WTC11 (cell line): Measurements from ENCODE around the gene VDAC1. TPM values are rescaled to one million over a fixed set of nuclear protein-coding genes. Genes with fewer than 3 reads are reported as not detected.

Experiments
- ATAC-seq: fragments of 200-7000 bp; cut with Tn5 transposase; 2 replicates; pipeline ENCODE4 v1.10.0; 2021; ENCODE audit warnings: mild to moderate bottlenecking, moderate library complexity
- CTCF ChIA-PET: fragments of 300-600 bp; sonication (Branson Sonifier 250); formaldehyde crosslinking; loops from one replicate; lab custom pipeline; 2021; ENCODE audit warnings: antibody characterized with exemption; lab: Charles Lee
- POLR2A ChIA-PET: fragments of 350-600 bp; sonication (Branson Sonifier 250); formaldehyde crosslinking; loops from one replicate; lab custom pipeline; 2021; ENCODE audit warnings: antibody characterized with exemption; lab: Charles Lee
- DNase-seq: peaks from one replicate; pipeline ENCODE4 v3.0.0; 2021; ENCODE audit warnings: low spot score
- H3K27ac Mint-ChIP-seq: 2 replicates; pipeline ENCODE4 v1.8.0; 2021; ENCODE audit warnings: mixed read lengths
- H3K27me3 Mint-ChIP-seq: 2 replicates; pipeline ENCODE4 v1.8.0; 2021; ENCODE audit warnings: low read depth, mild to moderate bottlenecking, moderate library complexity, mixed read lengths
- H3K36me3 Mint-ChIP-seq: 2 replicates; pipeline ENCODE4 v1.8.0; 2021; ENCODE audit warnings: mixed read lengths
- H3K4me1 Mint-ChIP-seq: 2 replicates; pipeline ENCODE4 v1.8.0; 2022; ENCODE audit warnings: mixed read lengths
- H3K4me3 Mint-ChIP-seq: 2 replicates; pipeline ENCODE4 v1.8.0; 2021; ENCODE audit warnings: mild to moderate bottlenecking, moderate library complexity, mixed read lengths
- H3K9me3 Mint-ChIP-seq: 2 replicates; pipeline ENCODE4 v1.8.0; 2021; ENCODE audit warnings: mixed read lengths
- AR ChIP-seq: fragments of 250-450 bp; sonication (Bioruptor Pico); IDR thresholded peaks from 2 replicates; pipeline ENCODE4 v1.9.0; 2021; ENCODE audit warnings: mild to moderate bottlenecking
- CBFB ChIP-seq: sonication (generic); formaldehyde crosslinking; IDR thresholded peaks from 2 replicates; pipeline ENCODE4 v1.8.1; 2022; ENCODE audit warnings: mild to moderate bottlenecking, low read depth, missing genetic modification reagents
- IRF1 ChIP-seq: sonication (generic); formaldehyde crosslinking; IDR thresholded peaks from 2 replicates; pipeline ENCODE4 v1.8.0; 2023; ENCODE audit warnings: missing genetic modification reagents
- IRF2 ChIP-seq: sonication (generic); formaldehyde crosslinking; IDR thresholded peaks from 2 replicates; pipeline ENCODE4 v1.8.0; 2022; ENCODE audit warnings: low read depth, missing genetic modification reagents, borderline replicate concordance
- NFATC4 ChIP-seq: fragments of 250-450 bp; sonication (Bioruptor Pico); IDR thresholded peaks from 2 replicates; pipeline ENCODE4 v1.9.0; 2021; ENCODE audit warnings: mild to moderate bottlenecking
- NFE2L1 ChIP-seq: sonication (generic); formaldehyde crosslinking; IDR thresholded peaks from 2 replicates; pipeline ENCODE4 v1.8.1; 2023; ENCODE audit warnings: missing genetic modification reagents
- NR3C1 ChIP-seq: sonication (generic); formaldehyde crosslinking; conservative IDR thresholded peaks from 2 replicates; pipeline ENCODE4 v1.8.1; 2023; ENCODE audit warnings: low read depth, mild to moderate bottlenecking, missing genetic modification reagents
- RELA ChIP-seq: sonication (generic); formaldehyde crosslinking; IDR thresholded peaks from 2 replicates; pipeline ENCODE4 v1.8.1; 2022; ENCODE audit warnings: missing genetic modification reagents, mild to moderate bottlenecking, borderline replicate concordance
- SMAD4 ChIP-seq: sonication (generic); formaldehyde crosslinking; IDR thresholded peaks from 2 replicates; pipeline ENCODE4 v1.8.0; 2022; ENCODE audit warnings: mild to moderate bottlenecking, missing genetic modification reagents
- SP1 ChIP-seq: sonication (generic); formaldehyde crosslinking; conservative IDR thresholded peaks from 2 replicates; pipeline ENCODE4 v1.8.1; 2022; ENCODE audit warnings: missing genetic modification reagents
- ZNF232 ChIP-seq: sonication (generic); formaldehyde crosslinking; IDR thresholded peaks from 2 replicates; pipeline ENCODE4 v1.8.0; 2022; ENCODE audit warnings: mild to moderate bottlenecking, missing genetic modification reagents
- ZNF263 ChIP-seq: sonication (generic); formaldehyde crosslinking; IDR thresholded peaks from 2 replicates; pipeline ENCODE4 v1.8.1; 2022; ENCODE audit warnings: low read depth, mild to moderate bottlenecking, moderate library complexity, missing genetic modification reagents
- ZNF512 ChIP-seq: sonication (generic); formaldehyde crosslinking; IDR thresholded peaks from 2 replicates; pipeline ENCODE4 v1.8.1; 2022; ENCODE audit warnings: missing genetic modification reagents, borderline replicate concordance
- total RNA-seq: library from RNA; stranded (reverse); gene quantifications from 3 replicates; pipeline ENCODE4 v1.2.3, GENCODE V29; 2021
- TF ChIP-seq, protein P1 (sequence below): sonication (generic); formaldehyde crosslinking; IDR thresholded peaks from 2 replicates; pipeline ENCODE4 v1.8.0; 2023; ENCODE audit warnings: mild to moderate bottlenecking, missing genetic modification reagents
- TF ChIP-seq, protein P2 (sequence below): sonication (generic); formaldehyde crosslinking; IDR thresholded peaks from 2 replicates; pipeline ENCODE4 v1.8.1; 2023; ENCODE audit warnings: mild to moderate bottlenecking, moderate library complexity, missing genetic modification reagents
- TF ChIP-seq, protein P3 (sequence below): sonication (generic); formaldehyde crosslinking; IDR thresholded peaks from 2 replicates; pipeline ENCODE4 v1.8.0; 2022; ENCODE audit warnings: missing genetic modification reagents

Gene VDAC1
- total RNA-seq, 1 experiment from 2014 or later = 274 TPM

DNA sequence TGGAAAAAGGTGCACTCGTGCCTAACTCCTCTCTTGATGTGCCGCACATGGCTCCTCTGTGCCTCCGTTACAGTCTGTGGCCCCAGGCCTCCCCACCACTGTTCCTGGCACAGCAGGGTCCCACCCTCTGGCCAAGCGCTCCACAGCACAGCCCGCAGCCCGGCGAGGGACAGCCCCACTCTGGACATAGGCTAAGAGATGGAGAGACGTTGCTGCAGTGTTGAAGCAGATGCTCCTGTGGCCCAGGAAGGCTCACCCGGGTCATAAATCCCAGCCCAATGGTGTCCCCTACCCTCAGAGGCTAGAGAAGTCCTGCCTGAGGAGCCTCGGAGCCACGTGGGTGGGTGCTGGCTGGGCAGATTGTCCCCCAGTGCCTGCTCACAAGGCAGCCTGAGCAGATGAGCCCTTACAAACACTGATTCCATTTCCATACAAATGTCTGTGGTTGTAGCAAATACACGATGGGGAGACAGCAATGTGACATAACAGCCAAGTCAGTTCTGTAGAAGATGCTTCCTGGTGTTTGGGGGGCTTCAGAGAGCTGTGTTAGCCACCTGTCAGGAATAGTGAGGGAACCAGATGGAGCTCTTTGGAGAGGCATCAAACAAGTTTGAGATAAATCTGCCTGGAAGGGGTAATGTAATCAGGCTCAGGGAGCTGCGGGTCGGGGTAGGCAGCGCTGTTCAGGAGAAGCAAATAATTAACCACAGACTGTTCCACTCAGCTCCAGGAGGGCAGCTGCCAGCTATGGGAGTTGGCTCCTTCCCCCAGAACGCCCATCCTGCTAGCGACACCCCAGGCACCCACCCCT lies 78.1 kb downstream of the VDAC1 start (continued):
- no peak for TF ChIP-seq ZNF232 (CRISPR knock-in tag)
- TF ChIP-seq IRF2 (CRISPR knock-in tag) = no peak
- no peak for TF ChIP-seq ZNF512
- no peak for TF ChIP-seq RELA (CRISPR knock-in tag)

GRCh38 chr5:133925866-133926488 lies 78.8 kb downstream of the VDAC1 start:
- Mint-ChIP-seq H3K4me3 (no peak overlapping the region), H3K36me3 (no peaks in the 10 kb centered on the region), H3K4me1 (peaks cover 15% of the 10 kb centered on the region), H3K27me3 (no peaks in the 10 kb centered on the region; the same call in 1 of the 2 replicates), H3K27ac (no peak overlapping the region)
- CTCF ChIA-PET = no interaction called here
- DNase-seq = no peak
- TF ChIP-seq AR (no peak), SP1 (CRISPR knock-in tag) (no peak), SMAD4 (CRISPR knock-in tag) (no peak)
- TF ChIP-seq, all 79 proteins: peak for 0
- H3K9me3 Mint-ChIP-seq = no peaks in the 10 kb centered on the region
- no peak for ATAC-seq
- POLR2A ChIA-PET = no interaction called here

GRCh38 chr5:133925269-133925668 lies 79.5 kb downstream of the VDAC1 start:
- H3K27ac Mint-ChIP-seq = no peak overlapping the region
- POLR2A ChIA-PET = no interaction called here
- H3K27me3 Mint-ChIP-seq = no peaks in the 10 kb centered on the region; the same call in 1 of the 2 replicates
- peaks cover 2% of the 10 kb centered on the region; the same call in 1 of the 2 replicates for H3K9me3 Mint-ChIP-seq
- no peak overlapping the region for H3K4me3 Mint-ChIP-seq
- CTCF ChIA-PET = no interaction called here
- peaks cover 15% of the 10 kb centered on the region for H3K4me1 Mint-ChIP-seq
- no peaks in the 10 kb centered on the region for H3K36me3 Mint-ChIP-seq
- DNase-seq (no peak), ATAC-seq (no peak)
- TF ChIP-seq, protein P1, sequence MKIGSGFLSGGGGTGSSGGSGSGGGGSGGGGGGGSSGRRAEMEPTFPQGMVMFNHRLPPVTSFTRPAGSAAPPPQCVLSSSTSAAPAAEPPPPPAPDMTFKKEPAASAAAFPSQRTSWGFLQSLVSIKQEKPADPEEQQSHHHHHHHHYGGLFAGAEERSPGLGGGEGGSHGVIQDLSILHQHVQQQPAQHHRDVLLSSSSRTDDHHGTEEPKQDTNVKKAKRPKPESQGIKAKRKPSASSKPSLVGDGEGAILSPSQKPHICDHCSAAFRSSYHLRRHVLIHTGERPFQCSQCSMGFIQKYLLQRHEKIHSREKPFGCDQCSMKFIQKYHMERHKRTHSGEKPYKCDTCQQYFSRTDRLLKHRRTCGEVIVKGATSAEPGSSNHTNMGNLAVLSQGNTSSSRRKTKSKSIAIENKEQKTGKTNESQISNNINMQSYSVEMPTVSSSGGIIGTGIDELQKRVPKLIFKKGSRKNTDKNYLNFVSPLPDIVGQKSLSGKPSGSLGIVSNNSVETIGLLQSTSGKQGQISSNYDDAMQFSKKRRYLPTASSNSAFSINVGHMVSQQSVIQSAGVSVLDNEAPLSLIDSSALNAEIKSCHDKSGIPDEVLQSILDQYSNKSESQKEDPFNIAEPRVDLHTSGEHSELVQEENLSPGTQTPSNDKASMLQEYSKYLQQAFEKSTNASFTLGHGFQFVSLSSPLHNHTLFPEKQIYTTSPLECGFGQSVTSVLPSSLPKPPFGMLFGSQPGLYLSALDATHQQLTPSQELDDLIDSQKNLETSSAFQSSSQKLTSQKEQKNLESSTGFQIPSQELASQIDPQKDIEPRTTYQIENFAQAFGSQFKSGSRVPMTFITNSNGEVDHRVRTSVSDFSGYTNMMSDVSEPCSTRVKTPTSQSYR (CRISPR knock-in tag) = no peak
- TF ChIP-seq IRF1 (CRISPR knock-in tag) = no peak
- TF ChIP-seq CBFB (CRISPR knock-in tag) = no peak
- TF ChIP-seq NR3C1 (CRISPR knock-in tag) = no peak
- TF ChIP-seq, protein P2, sequence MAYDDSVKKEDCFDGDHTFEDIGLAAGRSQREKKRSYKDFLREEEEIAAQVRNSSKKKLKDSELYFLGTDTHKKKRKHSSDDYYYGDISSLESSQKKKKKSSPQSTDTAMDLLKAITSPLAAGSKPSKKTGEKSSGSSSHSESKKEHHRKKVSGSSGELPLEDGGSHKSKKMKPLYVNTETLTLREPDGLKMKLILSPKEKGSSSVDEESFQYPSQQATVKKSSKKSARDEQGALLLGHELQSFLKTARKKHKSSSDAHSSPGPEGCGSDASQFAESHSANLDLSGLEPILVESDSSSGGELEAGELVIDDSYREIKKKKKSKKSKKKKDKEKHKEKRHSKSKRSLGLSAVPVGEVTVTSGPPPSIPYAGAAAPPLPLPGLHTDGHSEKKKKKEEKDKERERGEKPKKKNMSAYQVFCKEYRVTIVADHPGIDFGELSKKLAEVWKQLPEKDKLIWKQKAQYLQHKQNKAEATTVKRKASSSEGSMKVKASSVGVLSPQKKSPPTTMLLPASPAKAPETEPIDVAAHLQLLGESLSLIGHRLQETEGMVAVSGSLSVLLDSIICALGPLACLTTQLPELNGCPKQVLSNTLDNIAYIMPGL = no peak
- TF ChIP-seq, protein P3, sequence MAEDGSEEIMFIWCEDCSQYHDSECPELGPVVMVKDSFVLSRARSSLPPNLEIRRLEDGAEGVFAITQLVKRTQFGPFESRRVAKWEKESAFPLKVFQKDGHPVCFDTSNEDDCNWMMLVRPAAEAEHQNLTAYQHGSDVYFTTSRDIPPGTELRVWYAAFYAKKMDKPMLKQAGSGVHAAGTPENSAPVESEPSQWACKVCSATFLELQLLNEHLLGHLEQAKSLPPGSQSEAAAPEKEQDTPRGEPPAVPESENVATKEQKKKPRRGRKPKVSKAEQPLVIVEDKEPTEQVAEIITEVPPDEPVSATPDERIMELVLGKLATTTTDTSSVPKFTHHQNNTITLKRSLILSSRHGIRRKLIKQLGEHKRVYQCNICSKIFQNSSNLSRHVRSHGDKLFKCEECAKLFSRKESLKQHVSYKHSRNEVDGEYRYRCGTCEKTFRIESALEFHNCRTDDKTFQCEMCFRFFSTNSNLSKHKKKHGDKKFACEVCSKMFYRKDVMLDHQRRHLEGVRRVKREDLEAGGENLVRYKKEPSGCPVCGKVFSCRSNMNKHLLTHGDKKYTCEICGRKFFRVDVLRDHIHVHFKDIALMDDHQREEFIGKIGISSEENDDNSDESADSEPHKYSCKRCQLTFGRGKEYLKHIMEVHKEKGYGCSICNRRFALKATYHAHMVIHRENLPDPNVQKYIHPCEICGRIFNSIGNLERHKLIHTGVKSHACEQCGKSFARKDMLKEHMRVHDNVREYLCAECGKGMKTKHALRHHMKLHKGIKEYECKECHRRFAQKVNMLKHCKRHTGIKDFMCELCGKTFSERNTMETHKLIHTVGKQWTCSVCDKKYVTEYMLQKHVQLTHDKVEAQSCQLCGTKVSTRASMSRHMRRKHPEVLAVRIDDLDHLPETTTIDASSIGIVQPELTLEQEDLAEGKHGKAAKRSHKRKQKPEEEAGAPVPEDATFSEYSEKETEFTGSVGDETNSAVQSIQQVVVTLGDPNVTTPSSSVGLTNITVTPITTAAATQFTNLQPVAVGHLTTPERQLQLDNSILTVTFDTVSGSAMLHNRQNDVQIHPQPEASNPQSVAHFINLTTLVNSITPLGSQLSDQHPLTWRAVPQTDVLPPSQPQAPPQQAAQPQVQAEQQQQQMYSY (CRISPR knock-in tag) = no peak
- no peak for TF ChIP-seq ZNF263
- no peak for TF ChIP-seq NFE2L1 (CRISPR knock-in tag)
- no peak for TF ChIP-seq NFATC4 (CRISPR knock-in tag)
